GM12872 (cell line): ENCODE data around the gene PDE6A.

ENCODE experiments used
- TF ChIP-seq, protein P1 (sequence below): IDR thresholded peaks from 3 replicates; pipeline ENCODE4 v1.5.1; 2011; ENCODE audit warnings: low read depth, mild to moderate bottlenecking, low read length, moderate library complexity; ENCODE audit not compliant: insufficient read depth

Gene PDE6A

DNA sequence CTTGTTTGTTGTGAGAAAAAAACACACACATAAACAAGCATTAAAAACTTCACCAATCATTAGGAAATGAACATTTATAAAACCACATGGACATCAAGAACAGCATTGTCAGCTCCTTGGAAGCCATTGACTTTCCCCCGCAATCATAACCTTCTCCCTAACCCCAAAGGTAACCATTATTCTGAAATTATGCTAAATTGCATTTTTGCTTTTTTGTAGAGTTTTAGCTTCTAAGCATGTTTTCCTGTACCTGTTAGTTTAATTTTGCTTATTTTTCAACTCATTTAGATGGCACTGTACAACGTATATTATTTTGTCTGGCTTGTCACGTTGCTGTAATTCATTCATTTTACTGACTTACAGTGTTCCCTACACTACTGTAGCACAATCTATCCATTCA, 36.8 kb downstream of the PDE6A start:
- TF ChIP-seq, protein P1, sequence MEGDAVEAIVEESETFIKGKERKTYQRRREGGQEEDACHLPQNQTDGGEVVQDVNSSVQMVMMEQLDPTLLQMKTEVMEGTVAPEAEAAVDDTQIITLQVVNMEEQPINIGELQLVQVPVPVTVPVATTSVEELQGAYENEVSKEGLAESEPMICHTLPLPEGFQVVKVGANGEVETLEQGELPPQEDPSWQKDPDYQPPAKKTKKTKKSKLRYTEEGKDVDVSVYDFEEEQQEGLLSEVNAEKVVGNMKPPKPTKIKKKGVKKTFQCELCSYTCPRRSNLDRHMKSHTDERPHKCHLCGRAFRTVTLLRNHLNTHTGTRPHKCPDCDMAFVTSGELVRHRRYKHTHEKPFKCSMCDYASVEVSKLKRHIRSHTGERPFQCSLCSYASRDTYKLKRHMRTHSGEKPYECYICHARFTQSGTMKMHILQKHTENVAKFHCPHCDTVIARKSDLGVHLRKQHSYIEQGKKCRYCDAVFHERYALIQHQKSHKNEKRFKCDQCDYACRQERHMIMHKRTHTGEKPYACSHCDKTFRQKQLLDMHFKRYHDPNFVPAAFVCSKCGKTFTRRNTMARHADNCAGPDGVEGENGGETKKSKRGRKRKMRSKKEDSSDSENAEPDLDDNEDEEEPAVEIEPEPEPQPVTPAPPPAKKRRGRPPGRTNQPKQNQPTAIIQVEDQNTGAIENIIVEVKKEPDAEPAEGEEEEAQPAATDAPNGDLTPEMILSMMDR: no peak

DNA sequence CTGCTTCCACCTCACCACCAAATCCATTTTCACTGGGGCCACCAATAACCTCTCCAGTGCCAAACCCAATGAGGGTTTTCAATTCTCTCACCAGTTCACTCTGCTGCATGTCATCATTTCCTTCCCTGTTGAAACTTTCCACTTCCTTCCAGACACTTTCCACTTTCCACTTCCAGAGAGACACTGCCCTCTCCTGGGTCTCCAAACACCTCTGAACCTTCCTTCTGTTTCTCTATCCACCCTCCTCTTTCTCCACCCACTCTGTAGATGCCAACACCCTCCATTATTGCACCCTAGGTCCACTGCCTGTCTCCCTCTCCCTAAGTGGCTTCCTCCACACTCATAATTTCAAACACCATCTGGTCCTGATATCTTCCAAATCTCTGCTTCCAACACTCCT, 39.6 kb downstream of the PDE6A start:
- TF ChIP-seq, protein P1: no peak

DNA sequence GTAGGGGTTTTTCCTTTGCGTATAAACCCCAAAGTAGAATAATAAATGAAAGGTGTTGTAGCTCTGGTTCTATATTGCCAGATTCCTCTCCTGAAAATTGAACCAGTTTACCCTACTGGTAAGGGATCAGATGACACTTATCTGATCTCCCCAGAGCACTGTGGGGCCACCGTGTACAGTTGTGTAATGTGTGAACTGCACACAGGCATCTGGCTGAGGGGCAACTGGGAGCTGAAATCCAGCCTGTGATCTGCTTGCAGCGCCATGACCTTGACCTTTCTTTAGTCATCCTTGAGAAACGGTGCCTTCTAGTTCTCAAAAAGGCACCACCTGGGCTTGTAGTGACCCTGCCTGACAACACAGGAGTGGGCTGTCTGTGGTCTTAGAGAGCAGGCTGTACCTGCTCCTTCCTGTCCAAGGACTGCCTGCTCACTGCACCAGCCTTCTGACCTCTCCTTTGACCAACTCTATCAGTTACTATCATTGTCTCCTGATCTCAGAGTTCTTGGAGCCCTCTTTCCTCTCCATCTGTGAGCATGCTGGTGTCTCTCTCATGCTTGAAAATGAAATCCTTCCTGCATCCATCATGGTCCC, 40.2 kb downstream of the PDE6A start:
- TF ChIP-seq, protein P1: no peak

DNA sequence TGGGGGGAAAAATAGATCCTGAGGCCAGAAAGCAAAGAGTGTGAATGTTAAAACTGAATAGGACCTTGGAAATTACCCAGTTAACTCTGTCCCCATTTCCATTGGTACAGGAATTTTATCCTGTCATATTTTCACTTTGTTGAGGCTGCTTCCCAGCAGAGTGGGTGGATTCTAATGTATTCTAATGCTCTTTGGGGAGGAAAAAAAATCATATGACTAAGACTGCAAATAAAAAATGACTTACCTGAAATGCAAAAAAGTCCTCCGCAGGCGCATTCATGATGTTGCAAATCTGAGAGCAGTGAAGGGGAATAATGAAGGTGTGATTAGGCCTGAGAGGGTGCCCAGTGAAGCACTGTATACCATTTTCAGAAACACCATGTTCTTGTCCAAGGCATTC, 41.2 kb downstream of the PDE6A start:
- TF ChIP-seq, protein P1: no peak

GRCh38 chr5:149902177-149902576, 42.4 kb downstream of the PDE6A start:
- TF ChIP-seq, protein P1: no peak

DNA sequence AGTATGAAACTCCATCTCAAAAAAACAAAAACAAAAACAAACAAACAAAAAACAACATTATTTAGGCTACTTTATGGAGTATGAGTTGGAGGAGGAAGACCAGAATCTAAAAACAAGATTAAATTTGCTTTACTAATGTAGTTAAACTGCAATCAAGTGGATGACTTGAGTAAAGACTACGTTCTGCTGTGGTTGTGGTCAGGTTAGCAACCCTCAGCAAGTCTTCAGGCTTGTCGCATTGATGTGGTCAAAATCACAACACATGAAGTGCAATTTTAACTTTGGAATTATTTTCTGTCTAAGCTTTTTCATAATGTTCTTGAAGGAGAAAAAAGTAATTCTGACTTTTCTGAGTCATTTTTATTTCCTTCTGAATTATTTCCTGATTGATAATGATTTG, 43.1 kb downstream of the PDE6A start:
- TF ChIP-seq, protein P1: no peak

- TF ChIP-seq, protein P1: no peak
Observed at GRCh38 chr5:149900390-149900789, 44.2 kb downstream of the PDE6A start.

DNA sequence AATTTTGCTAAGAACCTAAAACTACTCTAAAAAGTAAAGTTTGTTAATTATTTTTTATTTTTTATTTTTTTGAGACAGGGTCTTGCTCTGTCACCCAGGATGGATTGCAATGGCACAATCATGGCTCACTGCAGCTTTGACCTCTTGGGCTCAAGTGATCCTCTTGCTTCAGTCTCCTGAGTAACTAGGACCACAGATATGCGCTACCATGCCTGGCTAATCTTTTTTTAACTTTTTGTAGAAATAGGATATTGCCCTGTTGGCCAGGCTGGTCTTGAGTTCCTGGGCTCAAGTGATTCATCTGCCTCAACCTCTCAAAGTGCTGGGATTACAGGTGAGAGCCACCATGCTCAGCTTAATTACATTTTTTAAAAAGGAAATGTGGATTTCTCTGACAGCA, 45.8 kb downstream of the PDE6A start:
- TF ChIP-seq, protein P1: no peak
